Measurements from ENCODE around the gene DKC1.

GRCh38 chrX:154822029-154822428, 59.4 kb downstream of the DKC1 start:
- no peak for TF ChIP-seq CTCF (conservative IDR thresholded peaks at IDR 0.05; ENCODE audit: low read length)
- TF ChIP-seq EZH2phosphoT487 (IDR thresholded peaks at IDR 0.05; ENCODE audit: borderline replicate concordance, low read depth, low read length), result no peak

Measured in OCI-LY7 (cell line).